DND-41 (cell line): ENCODE results near the gene MRPL33.

ENCODE experiments used
- CTCF ChIP-seq: IDR thresholded peaks from 2 replicates; pipeline ENCODE4 v1.5.1; 2012; ENCODE audit warnings: borderline replicate concordance, low read length, moderate library complexity, mild to moderate bottlenecking; ENCODE audit not compliant: poor library complexity, severe bottlenecking; ENCODE audit errors: extremely low read depth
- EZH2 ChIP-seq: IDR thresholded peaks from 3 replicates; pipeline ENCODE4 v1.6.1; 2012; ENCODE audit warnings: borderline replicate concordance, low read depth, mild to moderate bottlenecking, moderate library complexity, low read length, inconsistent platforms; ENCODE audit not compliant: severe bottlenecking

GRCh38 chr2:27771548-27772335 lies at the start of gene MRPL33:
- TF ChIP-seq CTCF (no peak), EZH2 (no peak)
